Thyroid gland (tissue), 4 donors: ENCODE results near the gene TSPAN5. TPM values are rescaled to one million over a fixed set of nuclear protein-coding genes. Genes with fewer than 3 reads are reported as not detected.

Source experiments
- DNase-seq, 2 donors: peaks; one replicate each; pipeline ENCODE4 v3.0.0-alpha.2; 2019
- H3K27ac ChIP-seq, 3 donors: fragments of 200-600 bp; sonication (generic); 1 replicate in 2 of 3; 2 replicates in 1 of 3; pipeline ENCODE4 v1.5.1; 2016 to 2019; ENCODE audit warnings: mild to moderate bottlenecking in 1 of 3, moderate library complexity in 1 of 3
- H3K27me3 ChIP-seq: fragments of 200-600 bp; sonication (generic); one replicate; pipeline ENCODE4 v1.5.1; 2019
- H3K36me3 ChIP-seq, 2 donors: fragments of 200-600 bp; sonication (generic); one replicate each; pipeline ENCODE4 v1.5.1; 2016 to 2019
- H3K4me1 ChIP-seq, 2 donors: fragments of 200-600 bp; sonication (generic); one replicate each; pipeline ENCODE4 v1.5.1; 2017 to 2019
- H3K4me3 ChIP-seq, 3 donors: fragments of 200-600 bp; sonication (generic); replicated peaks in 1 of 3; 1 replicate in 2 of 3; 2 replicates in 1 of 3; pipeline ENCODE4 v1.5.1; 2016; ENCODE audit warnings: mild to moderate bottlenecking in 1 of 3
- H3K9me3 ChIP-seq: fragments of 200-600 bp; sonication (generic); one replicate; pipeline ENCODE4 v1.5.1; 2017
- CTCF ChIP-seq, 6 experiments: fragments of 200-600 bp in 3 of 6; fragments of 450-650 bp in 3 of 6; sonication (generic) in 3 of 6; IDR thresholded peaks; one replicate each; pipeline ENCODE4 v1.5.1; 2016 to 2019; ENCODE audit warnings: antibody characterized with exemption in 6 of 6, mild to moderate bottlenecking in 2 of 6, inconsistent platforms in 1 of 6, moderate library complexity in 1 of 6
- POLR2A ChIP-seq, 2 donors: fragments of 450-650 bp; IDR thresholded peaks; one replicate each; pipeline ENCODE4 v1.6.1; 2017; ENCODE audit warnings: antibody characterized with exemption in 2 of 2, mild to moderate bottlenecking in 2 of 2, moderate library complexity in 1 of 2
- WGBS, 2 donors: methylation state at CpG; one replicate each; pipeline ENCODE4 v1.1.5; 2017; 5-methylcytosine and 5-hydroxymethylcytosine counted together
- intact Hi-C: fragments of 100-400 bp; cut with DNase I; formaldehyde crosslinking; loops from one replicate; pipeline ENCODE4 v1.15.1; 2023
- total RNA-seq, 4 donors: library from RNA; depleted of rRNA; stranded (reverse); fragments of >200 nt; gene quantifications; one replicate each; pipeline ENCODE4 v1.2.3, GENCODE V29; 2016

Gene TSPAN5
- total RNA-seq, 4 donors from 2014 or later: 26.4 to 48.0 (median 29.1) TPM

GRCh38 chr4:98421111-98421510 lies 237.3 kb downstream of the TSPAN5 start:
- 92 to 93% methylated on average over 5 of the region's 5 CpGs for WGBS, 2 donors
- intact Hi-C loops: no loop called here
- Histone ChIP-seq H3K4me3 (no peak overlapping the region), H3K4me1 (no peaks in the 10 kb centered on the region), H3K9me3 (no peaks in the 10 kb centered on the region), H3K27me3 (no peaks in the 10 kb centered on the region), H3K36me3 (peaks cover 3 to 5% of the 10 kb centered on the region in 2 donors), H3K27ac (no peak overlapping the region)
- no peak for DNase-seq
- TF ChIP-seq CTCF (IDR thresholded peaks at IDR 0.05): no peak
- no peak for TF ChIP-seq POLR2A (IDR thresholded peaks at IDR 0.05)
